ENCODE data around the gene PLXNA4.

DNA sequence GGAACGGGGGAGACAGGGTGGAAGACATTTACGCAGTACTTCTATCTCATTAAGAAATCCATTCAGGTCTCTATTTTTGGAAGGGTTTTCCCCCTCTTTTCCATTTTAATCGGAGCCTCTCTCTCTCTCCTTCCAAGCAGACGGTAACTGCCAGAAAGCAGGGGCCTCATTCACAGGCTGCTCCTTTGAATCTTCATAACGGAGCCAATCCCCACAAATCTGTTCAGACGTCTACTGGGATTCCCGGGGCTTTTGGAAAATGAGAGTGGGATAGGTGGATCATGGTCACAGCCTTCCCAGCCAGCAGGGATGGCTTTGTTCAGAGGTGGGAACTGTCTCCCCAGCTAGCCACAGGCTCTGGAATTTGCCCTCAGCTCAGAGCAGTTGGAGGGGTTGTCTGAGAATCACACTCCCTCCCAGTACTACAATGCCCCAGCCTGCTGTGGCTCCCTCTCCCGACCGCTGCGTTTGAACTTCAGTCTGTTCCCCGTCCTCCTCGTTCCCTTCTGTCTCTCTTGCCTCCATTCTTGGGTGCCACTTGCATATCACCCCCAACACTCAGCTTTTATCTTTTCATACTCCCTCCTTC, 413.6 kb downstream of the PLXNA4 start:
- TF ChIP-seq KLF16 (tag by site-specific recombination; IDR thresholded peaks at IDR 0.05) (no peak), BCL11A (tag by site-specific recombination; IDR thresholded peaks at IDR 0.05; ENCODE audit: low read depth) (no peak), ZNF24 (tag by site-specific recombination; IDR thresholded peaks at IDR 0.05) (no peak), ZFP69B (tag by site-specific recombination; IDR thresholded peaks at IDR 0.05) (no peak), ZEB2 (tag by site-specific recombination; IDR thresholded peaks at IDR 0.05) (no peak), ZNF530 (tag by site-specific recombination; IDR thresholded peaks at IDR 0.05; ENCODE audit: low read depth) (no peak)
- TF ChIP-seq, protein P1, sequence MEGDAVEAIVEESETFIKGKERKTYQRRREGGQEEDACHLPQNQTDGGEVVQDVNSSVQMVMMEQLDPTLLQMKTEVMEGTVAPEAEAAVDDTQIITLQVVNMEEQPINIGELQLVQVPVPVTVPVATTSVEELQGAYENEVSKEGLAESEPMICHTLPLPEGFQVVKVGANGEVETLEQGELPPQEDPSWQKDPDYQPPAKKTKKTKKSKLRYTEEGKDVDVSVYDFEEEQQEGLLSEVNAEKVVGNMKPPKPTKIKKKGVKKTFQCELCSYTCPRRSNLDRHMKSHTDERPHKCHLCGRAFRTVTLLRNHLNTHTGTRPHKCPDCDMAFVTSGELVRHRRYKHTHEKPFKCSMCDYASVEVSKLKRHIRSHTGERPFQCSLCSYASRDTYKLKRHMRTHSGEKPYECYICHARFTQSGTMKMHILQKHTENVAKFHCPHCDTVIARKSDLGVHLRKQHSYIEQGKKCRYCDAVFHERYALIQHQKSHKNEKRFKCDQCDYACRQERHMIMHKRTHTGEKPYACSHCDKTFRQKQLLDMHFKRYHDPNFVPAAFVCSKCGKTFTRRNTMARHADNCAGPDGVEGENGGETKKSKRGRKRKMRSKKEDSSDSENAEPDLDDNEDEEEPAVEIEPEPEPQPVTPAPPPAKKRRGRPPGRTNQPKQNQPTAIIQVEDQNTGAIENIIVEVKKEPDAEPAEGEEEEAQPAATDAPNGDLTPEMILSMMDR (tag by site-specific recombination; IDR thresholded peaks at IDR 0.05): no peak

Data from HEK293 (cell line).